Fibroblast of the aortic adventitia (primary cell): ENCODE data around the gene DNPEP. TPM values are rescaled to one million over a fixed set of nuclear protein-coding genes. Genes with fewer than 3 reads are reported as not detected.
"Not testable (repeated sequence)": the region's sequence is repeated elsewhere in the genome, so short reads cannot be mapped to it uniquely, and the experiment has no call there.

Experiments
- DNase-seq: peaks from one replicate; pipeline ENCODE4 v3.0.0-alpha.2; 2010; ENCODE audit warnings: low read depth
- H3K4me3 ChIP-seq: 2 replicates; pipeline ENCODE4 v1.5.1; 2011; ENCODE audit warnings: low read depth, mild to moderate bottlenecking, control low read depth, low read length, moderate library complexity
- total RNA-seq: library from RNA; depleted of rRNA; stranded (reverse); fragments of >200 nt; gene quantifications from 2 replicates; pipeline ENCODE4 v1.2.3, GENCODE V29; 2012; ENCODE audit warnings: low replicate concordance
- TF ChIP-seq, protein P1 (sequence below): IDR thresholded peaks from 2 replicates; pipeline ENCODE4 v1.5.1; 2011; ENCODE audit warnings: mild to moderate bottlenecking, low read length, control low read depth, inconsistent platforms; ENCODE audit not compliant: insufficient read depth

Gene DNPEP
- total RNA-seq, 1 donor = 55.0 TPM

DNA sequence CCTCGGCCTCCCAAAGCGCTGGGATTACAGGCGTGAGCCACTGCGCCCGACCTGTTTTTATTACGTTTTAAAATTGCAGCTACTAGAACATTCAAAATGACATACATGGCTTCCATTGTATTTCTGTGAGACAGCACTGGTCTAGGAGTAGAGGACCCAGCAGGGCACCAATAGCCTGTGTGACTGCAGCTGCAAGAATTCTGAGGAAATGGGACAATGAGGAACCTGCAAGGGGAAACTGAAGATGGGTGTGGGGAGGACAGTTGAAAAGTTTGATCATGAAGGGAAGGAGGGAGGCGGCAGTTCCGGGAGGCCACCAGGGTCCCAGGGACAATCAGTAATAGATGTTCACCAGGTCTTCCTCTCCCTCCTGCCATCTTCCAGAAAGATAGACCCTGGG, 13.9 kb upstream of the DNPEP start:
- TF ChIP-seq, protein P1, sequence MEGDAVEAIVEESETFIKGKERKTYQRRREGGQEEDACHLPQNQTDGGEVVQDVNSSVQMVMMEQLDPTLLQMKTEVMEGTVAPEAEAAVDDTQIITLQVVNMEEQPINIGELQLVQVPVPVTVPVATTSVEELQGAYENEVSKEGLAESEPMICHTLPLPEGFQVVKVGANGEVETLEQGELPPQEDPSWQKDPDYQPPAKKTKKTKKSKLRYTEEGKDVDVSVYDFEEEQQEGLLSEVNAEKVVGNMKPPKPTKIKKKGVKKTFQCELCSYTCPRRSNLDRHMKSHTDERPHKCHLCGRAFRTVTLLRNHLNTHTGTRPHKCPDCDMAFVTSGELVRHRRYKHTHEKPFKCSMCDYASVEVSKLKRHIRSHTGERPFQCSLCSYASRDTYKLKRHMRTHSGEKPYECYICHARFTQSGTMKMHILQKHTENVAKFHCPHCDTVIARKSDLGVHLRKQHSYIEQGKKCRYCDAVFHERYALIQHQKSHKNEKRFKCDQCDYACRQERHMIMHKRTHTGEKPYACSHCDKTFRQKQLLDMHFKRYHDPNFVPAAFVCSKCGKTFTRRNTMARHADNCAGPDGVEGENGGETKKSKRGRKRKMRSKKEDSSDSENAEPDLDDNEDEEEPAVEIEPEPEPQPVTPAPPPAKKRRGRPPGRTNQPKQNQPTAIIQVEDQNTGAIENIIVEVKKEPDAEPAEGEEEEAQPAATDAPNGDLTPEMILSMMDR = no peak
- no peak for DNase-seq
- no peak overlapping the region for H3K4me3 ChIP-seq

DNA sequence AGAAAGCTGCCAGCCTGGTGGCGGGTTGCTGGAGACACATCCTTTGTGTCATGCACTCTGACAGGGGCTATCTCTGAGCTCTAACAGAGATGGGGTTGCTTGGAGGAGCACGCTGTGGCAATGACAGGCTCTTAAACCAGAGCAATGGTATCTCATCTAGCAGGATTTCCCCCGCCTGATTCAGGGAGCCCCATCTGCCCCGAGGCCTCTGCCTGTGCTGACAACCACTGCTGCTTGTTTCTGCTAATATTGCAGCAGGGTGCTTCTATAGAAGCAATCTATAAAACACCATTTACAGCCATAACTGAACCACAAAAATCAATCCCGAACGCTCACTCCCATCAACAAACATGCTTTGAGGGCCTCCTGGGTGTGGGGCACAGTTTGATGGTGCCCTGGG, 12.8 kb upstream of the DNPEP start:
- DNase-seq = no peak
- TF ChIP-seq, protein P1 = no peak
- no peak overlapping the region for H3K4me3 ChIP-seq

DNA sequence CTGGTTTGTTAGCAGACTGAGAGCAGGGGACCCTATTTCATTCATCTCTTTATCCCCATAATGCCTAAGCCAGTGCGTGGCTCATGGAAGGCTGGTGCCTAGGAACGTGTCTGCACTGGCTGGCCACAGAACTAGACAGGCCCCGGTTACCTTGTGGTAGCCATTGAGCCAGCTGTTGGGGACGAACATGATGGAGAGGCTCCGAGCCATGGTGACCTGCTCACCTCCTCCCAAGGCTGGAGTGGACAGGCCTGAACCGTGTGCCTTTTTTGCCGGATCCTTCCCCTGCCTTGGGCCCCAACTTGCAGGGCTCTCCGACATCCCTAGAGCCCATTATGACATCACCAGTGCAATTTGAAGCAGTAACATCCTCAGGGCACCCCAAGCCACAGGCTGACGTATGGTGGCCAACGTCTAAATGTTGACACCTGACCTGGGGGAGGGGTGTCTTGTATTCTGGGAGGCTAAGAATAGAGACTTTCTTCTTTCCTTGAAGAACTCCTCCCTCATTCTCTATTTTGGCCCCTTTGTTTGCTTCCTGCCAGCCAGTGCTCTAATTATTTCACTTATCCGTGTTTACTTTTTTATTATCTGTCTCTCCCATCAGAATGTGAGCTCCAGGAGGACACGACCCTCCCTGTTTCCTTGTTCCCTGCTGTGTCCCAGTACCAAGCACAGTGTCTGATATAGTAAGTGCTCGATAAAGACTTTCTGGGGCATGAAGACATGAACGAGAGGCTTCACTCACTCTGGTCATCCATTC, 12.2 kb upstream of the DNPEP start:
- TF ChIP-seq, protein P1 = no peak
- H3K4me3 ChIP-seq = no peak overlapping the region
- DNase-seq = no peak

DNA sequence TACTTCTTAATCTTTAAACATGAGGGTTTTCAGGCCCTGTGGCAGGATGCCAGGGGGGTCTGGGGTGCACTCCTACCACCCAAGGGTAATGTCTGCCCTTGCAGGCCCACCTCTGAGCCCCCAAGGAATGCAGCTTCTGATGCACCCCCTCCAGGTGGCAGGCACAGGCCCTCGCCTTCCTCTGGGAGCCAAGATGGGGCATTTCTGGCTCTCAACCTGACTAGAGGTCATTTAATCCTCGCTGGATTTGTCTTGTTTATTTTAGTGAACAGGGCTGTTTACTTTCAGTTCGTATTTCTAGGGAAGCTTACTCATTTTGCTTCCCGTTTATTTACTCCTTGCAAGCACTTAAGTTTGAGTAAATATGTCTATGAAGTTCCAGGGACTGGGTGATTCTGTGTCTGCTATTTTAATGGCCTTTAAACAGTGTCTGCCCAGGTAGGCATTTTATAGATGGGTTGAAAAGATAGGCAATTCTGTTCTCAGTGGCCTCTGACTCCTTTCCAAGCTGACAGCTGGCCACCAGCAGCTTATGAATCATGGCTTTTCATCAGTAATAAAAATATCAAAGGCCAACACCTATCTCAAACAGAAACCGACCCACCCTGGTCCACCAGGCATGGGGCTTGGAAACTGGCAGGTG, 11.1 kb upstream of the DNPEP start:
- no peak overlapping the region for H3K4me3 ChIP-seq
- DNase-seq = no peak
- TF ChIP-seq, protein P1 = no peak

DNA sequence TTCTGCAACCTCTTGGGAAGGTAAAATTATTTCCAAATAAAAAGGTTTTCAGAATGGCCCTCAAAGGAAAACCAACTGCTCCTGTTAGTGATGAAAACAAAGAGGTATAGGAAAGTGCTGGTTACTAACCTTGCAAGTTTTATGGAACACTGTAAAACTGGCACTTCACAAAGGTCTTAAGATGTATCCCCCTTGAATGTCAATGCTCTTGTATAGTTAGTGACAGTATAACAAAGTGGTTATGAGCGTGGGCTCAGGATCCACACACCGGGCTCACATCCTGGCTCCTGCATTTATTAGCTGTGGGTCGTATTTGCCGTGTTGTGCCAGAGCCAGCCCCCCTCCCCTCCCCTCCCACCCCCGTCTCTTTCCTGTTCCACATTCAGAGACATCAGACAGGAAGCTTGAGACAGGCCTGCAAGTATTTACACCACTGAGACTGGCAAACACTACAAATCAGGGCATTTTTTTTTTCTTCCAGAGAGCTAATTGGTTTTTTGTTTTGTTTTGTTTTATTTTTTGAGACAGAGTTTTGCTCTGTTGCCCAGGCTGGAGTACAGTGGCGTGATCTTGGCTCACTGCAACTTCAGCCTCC, 9.2 kb upstream of the DNPEP start:
- no peak for DNase-seq
- H3K4me3 ChIP-seq = no peak overlapping the region
- TF ChIP-seq, protein P1 = no peak

DNA sequence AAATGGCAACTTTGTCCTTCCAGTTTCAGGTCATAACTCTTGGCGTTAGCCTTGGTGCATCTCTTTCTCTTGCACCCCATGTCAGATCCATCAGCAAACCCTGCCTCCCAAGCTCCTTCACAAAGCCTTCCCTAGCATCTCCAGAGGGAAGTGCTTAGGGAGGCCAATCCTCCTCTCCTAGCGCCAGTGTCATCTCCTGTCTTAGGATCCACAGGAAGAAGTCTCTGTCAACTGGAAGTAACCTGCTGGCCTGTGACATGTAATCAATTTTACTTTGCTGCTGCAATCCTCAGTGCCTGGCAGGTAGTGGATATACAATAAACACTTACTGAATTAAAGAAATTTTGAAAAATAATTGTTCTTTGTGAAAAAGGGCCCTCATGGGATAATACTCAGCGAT, 7.9 kb upstream of the DNPEP start:
- no peak for DNase-seq
- no peak overlapping the region for H3K4me3 ChIP-seq

DNA sequence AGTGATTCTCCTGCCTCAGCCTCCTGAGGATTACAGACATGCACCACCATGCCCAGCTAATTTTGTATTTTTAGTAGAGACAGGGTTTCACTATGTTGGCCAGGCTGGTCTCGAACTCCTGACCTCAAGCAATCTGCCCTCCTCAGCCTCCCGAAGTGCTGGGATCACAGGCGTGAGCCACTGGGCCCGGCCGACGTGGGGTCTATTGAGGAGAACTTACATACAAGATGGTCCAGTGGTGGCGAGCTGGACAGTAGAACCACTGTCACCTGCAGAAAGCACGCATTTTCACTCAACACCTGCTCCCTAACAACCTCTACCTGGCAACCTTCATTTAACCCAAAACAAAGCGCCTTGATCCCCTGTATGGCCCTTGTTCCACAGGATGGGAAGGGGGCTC, 7.3 kb upstream of the DNPEP start:
- H3K4me3 ChIP-seq, DNase-seq: not testable (repeated sequence)

More for the DNA sequence above, 7.9 kb upstream of the DNPEP start:
- TF ChIP-seq, protein P1 = no peak
